ENCODE measurements around the gene RAI1. TPM values are rescaled to one million over a fixed set of nuclear protein-coding genes. Genes with fewer than 3 reads are reported as not detected.
A peak's percentile ranks its signal among the peaks of the same experiment; 100 is the strongest.

RAI1 gene
- polyA plus RNA-seq, 2 of the 4 experiments (the other 2 are of a cell fraction): 3.5 to 23.8 TPM

- TF ChIP-seq, protein P1, sequence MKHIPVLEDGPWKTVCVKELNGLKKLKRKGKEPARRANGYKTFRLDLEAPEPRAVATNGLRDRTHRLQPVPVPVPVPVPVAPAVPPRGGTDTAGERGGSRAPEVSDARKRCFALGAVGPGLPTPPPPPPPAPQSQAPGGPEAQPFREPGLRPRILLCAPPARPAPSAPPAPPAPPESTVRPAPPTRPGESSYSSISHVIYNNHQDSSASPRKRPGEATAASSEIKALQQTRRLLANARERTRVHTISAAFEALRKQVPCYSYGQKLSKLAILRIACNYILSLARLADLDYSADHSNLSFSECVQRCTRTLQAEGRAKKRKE (CRISPR knock-in tag; IDR thresholded peaks at IDR 0.05; ENCODE audit: low read depth): no peak
- no peak for TF ChIP-seq ZFP36 (IDR thresholded peaks at IDR 0.05; ENCODE audit: borderline replicate concordance, partially characterized antibody)
Measured at GRCh38 chr17:17798573-17799255, 117.5 kb downstream of the RAI1 start (continued).

- Histone ChIP-seq H3K4me3 (no peak overlapping the region), H3K4me1 (no peaks in the 10 kb centered on the region), H3K9me3 (no peaks in the 10 kb centered on the region), H3K4me2 (no peak overlapping the region), H3K27ac (no peak overlapping the region)
- no peak for FAIRE-seq
- ChIA-PET CTCF (interaction anchor here (0.6 to 4.3 kb wide), 10 partner anchors 11 to 173 kb away, joined by 3 to 46 read pairs (median 4); partner anchors contain the start of gene DRC3), POLR2A (no interaction called here)
- peak in 1 of 2 experiments; percentile 7; a peak in 2 of 6 replicates for ATAC-seq
- WGBS (ENCODE audit: missing lambda C conversion rate): 89% methylated on average over 12 of the region's 12 CpGs
- DNase-seq (ENCODE audit: low read depth in 1 of 2, low spot score in 1 of 2): no peak
- TF ChIP-seq HOXB13 (CRISPR knock-in tag; IDR thresholded peaks at IDR 0.05; ENCODE audit: low read depth): no peak
- TF ChIP-seq PHF8 (IDR thresholded peaks at IDR 0.05; ENCODE audit: borderline replicate concordance, low read depth): no peak
- peak in 1 of 2 experiments; percentile 17; a peak in 1 of 5 replicates for TF ChIP-seq RAD21 (conservative IDR thresholded peaks at IDR 0.05 in 1 of 2, IDR thresholded peaks at IDR 0.05 in 1 of 2)
- no peak for TF ChIP-seq HOXB5 (CRISPR knock-in tag; IDR thresholded peaks at IDR 0.05)
- TF ChIP-seq RCOR1 (IDR thresholded peaks at IDR 0.05; ENCODE audit: low read depth, low read length): no peak
Measured at GRCh38 chr17:17800504-17801021, 119.3 kb downstream of the RAI1 start.

DNA sequence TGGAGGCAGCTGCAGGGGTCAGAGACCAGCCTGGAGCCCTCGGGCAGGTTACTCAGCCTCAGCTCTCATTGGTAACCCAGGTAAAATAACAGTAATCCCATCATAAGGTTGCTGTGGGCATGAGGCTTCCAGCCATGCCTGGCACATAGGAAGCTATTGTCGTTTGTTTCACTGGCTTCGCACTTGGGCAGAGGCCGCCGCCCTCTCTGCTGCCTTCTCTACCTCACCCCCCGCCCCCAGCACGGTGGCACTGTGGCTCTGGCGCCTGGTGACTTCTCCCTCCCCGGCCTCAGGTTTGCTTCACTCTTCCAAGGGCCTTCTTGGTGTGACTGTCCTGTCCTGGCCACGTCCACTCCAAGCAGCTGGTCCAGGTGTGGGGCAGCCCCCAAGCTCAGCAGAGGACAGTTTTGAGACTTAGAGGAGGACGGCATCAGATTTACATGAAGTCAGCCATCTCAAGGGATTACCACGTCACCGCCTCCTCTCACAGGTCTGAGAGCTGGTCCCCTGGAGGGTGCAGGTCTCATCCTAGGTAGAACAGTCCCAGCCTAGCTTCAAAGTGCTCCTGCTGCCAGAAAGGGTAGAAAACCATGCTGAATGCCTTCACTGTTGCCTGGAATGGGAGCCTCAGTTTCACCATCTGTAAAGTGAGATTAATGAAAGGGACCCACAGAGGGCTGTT, 120.7 kb downstream of the RAI1 start:
- 87% methylated on average over 13 of the region's 13 CpGs for WGBS (ENCODE audit: missing lambda C conversion rate)
- TF ChIP-seq CTCF (IDR thresholded peaks at IDR 0.05): no peak
- TF ChIP-seq JUN (IDR thresholded peaks at IDR 0.05): no peak
- no peak for TF ChIP-seq MAZ (IDR thresholded peaks at IDR 0.05; ENCODE audit: borderline replicate concordance, low read depth, low read length)
- no peak overlapping the region for H3K27ac ChIP-seq
- DNase-seq (ENCODE audit: low read depth in 1 of 2, low spot score in 1 of 2) (no peak), FAIRE-seq (no peak), ATAC-seq (no peak)
- POLR2A ChIA-PET: interaction anchor here (1.2 kb wide), 1 partner anchor 117 kb away, joined by 3 read pairs; no protein-coding TSS in a partner anchor
- 0 out of 3 replicates have a peak, but pooled peaks cover 3% of the 10 kb centered on the region for H3K4me1 ChIP-seq
- no peak overlapping the region for H3K4me3 ChIP-seq
- H3K9me3 ChIP-seq: no peaks in the 10 kb centered on the region
- CTCF ChIA-PET: interaction anchor here (0.6 to 4.3 kb wide), 11 partner anchors 11 to 161 kb away, joined by 3 to 46 read pairs (median 4); partner anchors contain the start of gene SREBF1
- H3K4me2 ChIP-seq: no peak overlapping the region

GRCh38 chr17:17804007-17804406, 122.7 kb downstream of the RAI1 start:
- FAIRE-seq (no peak), ATAC-seq (no peak), DNase-seq (ENCODE audit: low read depth in 1 of 2, low spot score in 1 of 2) (no peak)
- TF ChIP-seq BHLHE40 (IDR thresholded peaks at IDR 0.05; ENCODE audit: low read depth, low read length) (no peak), MAZ (IDR thresholded peaks at IDR 0.05; ENCODE audit: borderline replicate concordance, low read depth, low read length) (no peak), RAD21 (conservative IDR thresholded peaks at IDR 0.05 in 1 of 2, IDR thresholded peaks at IDR 0.05 in 1 of 2) (no peak), KDM5A (IDR thresholded peaks at IDR 0.05) (no peak), FOSB (CRISPR knock-in tag; IDR thresholded peaks at IDR 0.05) (no peak), HES2 (IDR thresholded peaks at IDR 0.05) (no peak), RNF2 (IDR thresholded peaks at IDR 0.05; ENCODE audit: borderline replicate concordance, low read depth) (no peak), RARB (CRISPR knock-in tag; IDR thresholded peaks at IDR 0.05) (no peak), NPAS2 (CRISPR knock-in tag; IDR thresholded peaks at IDR 0.05; ENCODE audit: borderline replicate concordance) (no peak)
- TF ChIP-seq, protein P2, sequence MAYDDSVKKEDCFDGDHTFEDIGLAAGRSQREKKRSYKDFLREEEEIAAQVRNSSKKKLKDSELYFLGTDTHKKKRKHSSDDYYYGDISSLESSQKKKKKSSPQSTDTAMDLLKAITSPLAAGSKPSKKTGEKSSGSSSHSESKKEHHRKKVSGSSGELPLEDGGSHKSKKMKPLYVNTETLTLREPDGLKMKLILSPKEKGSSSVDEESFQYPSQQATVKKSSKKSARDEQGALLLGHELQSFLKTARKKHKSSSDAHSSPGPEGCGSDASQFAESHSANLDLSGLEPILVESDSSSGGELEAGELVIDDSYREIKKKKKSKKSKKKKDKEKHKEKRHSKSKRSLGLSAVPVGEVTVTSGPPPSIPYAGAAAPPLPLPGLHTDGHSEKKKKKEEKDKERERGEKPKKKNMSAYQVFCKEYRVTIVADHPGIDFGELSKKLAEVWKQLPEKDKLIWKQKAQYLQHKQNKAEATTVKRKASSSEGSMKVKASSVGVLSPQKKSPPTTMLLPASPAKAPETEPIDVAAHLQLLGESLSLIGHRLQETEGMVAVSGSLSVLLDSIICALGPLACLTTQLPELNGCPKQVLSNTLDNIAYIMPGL (CRISPR knock-in tag; IDR thresholded peaks at IDR 0.05; ENCODE audit: borderline replicate concordance): no peak
- H3K4me2 ChIP-seq: no peak overlapping the region
- H3K4me3 ChIP-seq: no peak overlapping the region
- ChIA-PET POLR2A (no interaction called here), CTCF (interaction anchor here (1.0 to 30.5 kb wide), 5 partner anchors 9 to 115 kb away, joined by 3 to 859 read pairs (median 4); no protein-coding TSS in a partner anchor)
- 98% methylated on average over 3 of the region's 3 CpGs for WGBS (ENCODE audit: missing lambda C conversion rate)
- no peak overlapping the region for H3K27ac ChIP-seq
- peaks cover 9% of the 10 kb centered on the region; the same call in 1 of the 3 replicates for H3K4me1 ChIP-seq
- no peaks in the 10 kb centered on the region for H3K9me3 ChIP-seq

Data from A549 (cell line).